SU-DHL-6 (cell line): ENCODE data around the gene FDPS.

Source experiments
- EZH2phosphoT487 ChIP-seq: fragments of 200-600 bp; sonication (generic), shearing (Covaris generic); conservative IDR thresholded peaks from 2 replicates; pipeline ENCODE4 v1.6.1; 2018; ENCODE audit warnings: mild to moderate bottlenecking, antibody characterized with exemption, low read length, moderate library complexity, mixed read lengths
- TF ChIP-seq, protein P1 (sequence below): fragments of 200-600 bp; sonication (generic); IDR thresholded peaks from one replicate; pipeline ENCODE4 v1.5.1; 2017; ENCODE audit warnings: antibody characterized with exemption, mild to moderate bottlenecking, low read length, moderate library complexity; ENCODE audit not compliant: insufficient read depth, poor library complexity, severe bottlenecking

DNA sequence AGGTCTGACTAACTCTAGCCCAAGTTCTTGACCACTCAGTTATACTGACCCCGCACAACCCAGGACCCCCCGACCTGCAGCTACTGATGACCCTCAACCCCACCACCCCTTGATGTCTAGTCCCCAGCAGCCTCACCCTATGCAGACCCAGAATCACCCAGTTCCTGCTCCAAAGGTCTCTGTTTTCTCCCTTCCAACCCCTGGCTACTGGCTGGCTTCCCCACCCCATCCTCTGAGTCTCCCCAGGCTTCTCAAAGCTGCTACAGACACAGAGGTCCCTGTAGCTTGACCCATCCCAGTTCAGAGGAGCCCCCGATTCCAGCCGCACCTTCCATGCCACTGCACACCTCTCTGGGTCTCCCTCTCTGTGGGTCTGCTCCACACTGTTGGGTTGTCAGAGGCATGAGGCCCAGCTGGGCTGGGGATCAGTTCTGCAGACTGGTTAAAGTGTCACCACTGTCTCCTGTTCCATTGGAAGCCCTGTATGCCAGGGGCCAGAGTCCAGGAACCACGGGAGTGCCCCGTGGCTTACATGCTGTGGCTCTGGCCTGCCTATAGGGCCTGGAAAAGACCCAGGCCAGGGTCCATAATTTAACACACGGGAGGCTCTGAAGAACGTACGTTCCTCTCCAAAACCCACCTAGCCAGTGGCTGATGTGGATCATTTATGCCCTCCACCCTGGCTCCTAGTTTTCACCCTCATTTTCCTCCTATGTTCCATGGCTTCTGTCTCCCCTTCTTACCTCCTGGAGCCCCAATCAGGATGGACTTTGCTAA lies 7.9 kb upstream of the FDPS start:
- TF ChIP-seq, protein P1, sequence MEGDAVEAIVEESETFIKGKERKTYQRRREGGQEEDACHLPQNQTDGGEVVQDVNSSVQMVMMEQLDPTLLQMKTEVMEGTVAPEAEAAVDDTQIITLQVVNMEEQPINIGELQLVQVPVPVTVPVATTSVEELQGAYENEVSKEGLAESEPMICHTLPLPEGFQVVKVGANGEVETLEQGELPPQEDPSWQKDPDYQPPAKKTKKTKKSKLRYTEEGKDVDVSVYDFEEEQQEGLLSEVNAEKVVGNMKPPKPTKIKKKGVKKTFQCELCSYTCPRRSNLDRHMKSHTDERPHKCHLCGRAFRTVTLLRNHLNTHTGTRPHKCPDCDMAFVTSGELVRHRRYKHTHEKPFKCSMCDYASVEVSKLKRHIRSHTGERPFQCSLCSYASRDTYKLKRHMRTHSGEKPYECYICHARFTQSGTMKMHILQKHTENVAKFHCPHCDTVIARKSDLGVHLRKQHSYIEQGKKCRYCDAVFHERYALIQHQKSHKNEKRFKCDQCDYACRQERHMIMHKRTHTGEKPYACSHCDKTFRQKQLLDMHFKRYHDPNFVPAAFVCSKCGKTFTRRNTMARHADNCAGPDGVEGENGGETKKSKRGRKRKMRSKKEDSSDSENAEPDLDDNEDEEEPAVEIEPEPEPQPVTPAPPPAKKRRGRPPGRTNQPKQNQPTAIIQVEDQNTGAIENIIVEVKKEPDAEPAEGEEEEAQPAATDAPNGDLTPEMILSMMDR, result no peak
- no peak for TF ChIP-seq EZH2phosphoT487
